Erythroblast (primary cell): ENCODE measurements around the gene STK39.

Experiments
- GATA1 ChIP-seq: IDR thresholded peaks from 2 replicates; pipeline ENCODE4 v1.6.1; 2011; ENCODE audit warnings: low read depth, mild to moderate bottlenecking, control low read depth, low read length, moderate library complexity
- POLR2A ChIP-seq: IDR thresholded peaks from 2 replicates; pipeline ENCODE4 v1.6.1; 2011; ENCODE audit warnings: mild to moderate bottlenecking, low read length

DNA sequence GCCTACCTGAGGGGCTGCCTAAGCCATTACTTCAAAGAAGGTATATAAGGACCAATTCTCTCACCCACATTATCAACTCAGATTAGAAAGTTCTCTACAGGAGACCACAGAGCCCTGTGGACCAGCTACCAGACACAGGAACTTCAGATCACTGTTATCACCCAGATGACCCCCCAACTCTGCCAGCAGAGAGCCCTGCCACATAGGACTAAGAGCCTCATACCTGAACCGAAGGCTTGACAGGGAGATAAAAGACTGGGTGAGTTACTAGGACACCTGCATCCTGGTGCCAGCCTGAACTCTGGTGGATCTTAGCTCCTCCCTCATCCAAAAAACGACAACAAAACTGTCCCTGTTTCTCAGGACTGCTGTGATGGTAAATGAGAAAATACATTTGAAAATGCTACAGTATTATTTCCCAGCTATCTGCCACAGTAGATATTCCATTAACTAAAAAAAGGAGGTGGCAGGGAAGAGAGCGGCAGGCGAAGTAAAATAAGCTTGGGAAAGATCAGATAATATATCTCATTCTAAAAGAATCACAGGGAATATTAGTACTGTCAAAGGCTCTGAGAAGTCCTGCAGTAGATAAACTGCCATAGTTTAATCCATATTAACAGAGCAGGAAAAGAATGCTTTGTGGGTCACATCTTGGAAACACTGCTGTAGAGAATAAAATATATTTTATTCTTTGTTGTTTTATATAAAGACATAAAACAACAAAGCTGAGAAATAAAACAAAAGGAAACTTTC, 79.7 kb downstream of the STK39 start:
- TF ChIP-seq POLR2A (no peak), GATA1 (no peak)
